Measurements from ENCODE around the gene MRPL46. TPM values are rescaled to one million over a fixed set of nuclear protein-coding genes. Genes with fewer than 3 reads are reported as not detected.

MRPL46 gene
- polyA plus RNA-seq, 1 donor (not counting 4 experiments of a cell fraction or from before 2014, with no cell fraction given): 26.3 TPM

- no peak overlapping the region for H3K9ac ChIP-seq (ENCODE audit: control insufficient read depth, extremely low read depth, insufficient read depth, low read length)
- no peak for DNase-seq (ENCODE audit: low read depth, low spot score)
- no peaks in the 10 kb centered on the region for H3K4me1 ChIP-seq (ENCODE audit: control insufficient read depth, extremely low read depth, insufficient read depth, low read length)
- H3K9me1 ChIP-seq (ENCODE audit: control insufficient read depth, extremely low read depth, insufficient read depth, low read length): no peaks in the 10 kb centered on the region
- no peaks in the 10 kb centered on the region for H3K27me3 ChIP-seq (ENCODE audit: control insufficient read depth, extremely low read depth, insufficient read depth, low read length)
- dilution Hi-C loops (cut with MboI; ENCODE audit: extremely low pct_ligation_motif_present, low sequenced_read_pairs): no loop called here
- no peaks in the 10 kb centered on the region for H3K79me2 ChIP-seq (ENCODE audit: control insufficient read depth, insufficient read depth, low read length)
- no peak overlapping the region for H3K4me2 ChIP-seq (ENCODE audit: control insufficient read depth, extremely low read depth, insufficient read depth, low read depth, low read length)
- H3K36me3 ChIP-seq (ENCODE audit: control insufficient read depth in 2 of 2, extremely low read depth in 1 of 2, insufficient read depth in 2 of 2, low read length in 2 of 2): no peaks in the 10 kb centered on the region
- H3K9me3 ChIP-seq (ENCODE audit: control insufficient read depth, low read depth, low read length): no peaks in the 10 kb centered on the region
- no peak overlapping the region for H2AFZ ChIP-seq (ENCODE audit: control insufficient read depth, low read length)
- no peak overlapping the region for H3K27ac ChIP-seq (ENCODE audit: control insufficient read depth, insufficient read depth, low read length)
- no peaks in the 10 kb centered on the region for H4K20me1 ChIP-seq (ENCODE audit: control insufficient read depth, extremely low read depth, insufficient read depth, low read length)
- no peak overlapping the region for H3K4me3 ChIP-seq (ENCODE audit: control insufficient read depth in 2 of 3, extremely low read depth in 1 of 3, insufficient read depth in 2 of 3, low read depth in 1 of 3, low read length in 3 of 3)
- FAIRE-seq: no peak
- TF ChIP-seq EZH2 (IDR thresholded peaks at IDR 0.05; ENCODE audit: low read length) (no peak), CTCF (optimal IDR thresholded peaks at IDR 0.05 in 1 of 3, IDR thresholded peaks at IDR 0.05 in 1 of 3, conservative IDR thresholded peaks at IDR 0.05 in 1 of 3; ENCODE audit: extremely low read depth in 1 of 3, insufficient read depth in 2 of 3, low read length in 3 of 3) (no peak)
Measured at GRCh38 chr15:88509321-88509720, 42.1 kb upstream of the MRPL46 start.

GRCh38 chr15:88506628-88507027 lies 39.4 kb upstream of the MRPL46 start:
- H4K20me1 ChIP-seq (ENCODE audit: control insufficient read depth, extremely low read depth, insufficient read depth, low read length): no peaks in the 10 kb centered on the region
- DNase-seq (ENCODE audit: low read depth, low spot score): no peak
- H3K9me1 ChIP-seq (ENCODE audit: control insufficient read depth, extremely low read depth, insufficient read depth, low read length): no peaks in the 10 kb centered on the region
- H3K79me2 ChIP-seq (ENCODE audit: control insufficient read depth, insufficient read depth, low read length): no peaks in the 10 kb centered on the region
- no peaks in the 10 kb centered on the region for H3K27me3 ChIP-seq (ENCODE audit: control insufficient read depth, extremely low read depth, insufficient read depth, low read length)
- H3K4me3 ChIP-seq (ENCODE audit: control insufficient read depth in 2 of 3, extremely low read depth in 1 of 3, insufficient read depth in 2 of 3, low read depth in 1 of 3, low read length in 3 of 3): no peak overlapping the region
- no peaks in the 10 kb centered on the region for H3K4me1 ChIP-seq (ENCODE audit: control insufficient read depth, extremely low read depth, insufficient read depth, low read length)
- no peak overlapping the region for H3K9ac ChIP-seq (ENCODE audit: control insufficient read depth, extremely low read depth, insufficient read depth, low read length)
- dilution Hi-C loops (cut with MboI; ENCODE audit: extremely low pct_ligation_motif_present, low sequenced_read_pairs): no loop called here
- no peak overlapping the region for H3K27ac ChIP-seq (ENCODE audit: control insufficient read depth, insufficient read depth, low read length)
- TF ChIP-seq CTCF (optimal IDR thresholded peaks at IDR 0.05 in 1 of 3, IDR thresholded peaks at IDR 0.05 in 1 of 3, conservative IDR thresholded peaks at IDR 0.05 in 1 of 3; ENCODE audit: extremely low read depth in 1 of 3, insufficient read depth in 2 of 3, low read length in 3 of 3) (no peak), EZH2 (IDR thresholded peaks at IDR 0.05; ENCODE audit: low read length) (no peak)
- H3K9me3 ChIP-seq (ENCODE audit: control insufficient read depth, low read depth, low read length): no peaks in the 10 kb centered on the region
- H3K4me2 ChIP-seq (ENCODE audit: control insufficient read depth, extremely low read depth, insufficient read depth, low read depth, low read length): no peak overlapping the region
- H3K36me3 ChIP-seq (ENCODE audit: control insufficient read depth in 2 of 2, extremely low read depth in 1 of 2, insufficient read depth in 2 of 2, low read length in 2 of 2): no peaks in the 10 kb centered on the region
- FAIRE-seq: no peak
- no peak overlapping the region for H2AFZ ChIP-seq (ENCODE audit: control insufficient read depth, low read length)
